NT2/D1 (cell line): ENCODE results near the gene DBX2.

Experiments used
- SUZ12 ChIP-seq: IDR thresholded peaks from 2 replicates; pipeline ENCODE4 v1.6.1; 2011; ENCODE audit not compliant: insufficient read length, insufficient read depth; ENCODE audit errors: extremely low read depth
- YY1 ChIP-seq: IDR thresholded peaks from 2 replicates; pipeline ENCODE4 v1.6.1; 2011; ENCODE audit not compliant: insufficient read length, insufficient read depth
- ZNF274 ChIP-seq: IDR thresholded peaks from 2 replicates; pipeline ENCODE4 v1.6.1; 2011; ENCODE audit warnings: mild to moderate bottlenecking, low read depth, low read length

DNA sequence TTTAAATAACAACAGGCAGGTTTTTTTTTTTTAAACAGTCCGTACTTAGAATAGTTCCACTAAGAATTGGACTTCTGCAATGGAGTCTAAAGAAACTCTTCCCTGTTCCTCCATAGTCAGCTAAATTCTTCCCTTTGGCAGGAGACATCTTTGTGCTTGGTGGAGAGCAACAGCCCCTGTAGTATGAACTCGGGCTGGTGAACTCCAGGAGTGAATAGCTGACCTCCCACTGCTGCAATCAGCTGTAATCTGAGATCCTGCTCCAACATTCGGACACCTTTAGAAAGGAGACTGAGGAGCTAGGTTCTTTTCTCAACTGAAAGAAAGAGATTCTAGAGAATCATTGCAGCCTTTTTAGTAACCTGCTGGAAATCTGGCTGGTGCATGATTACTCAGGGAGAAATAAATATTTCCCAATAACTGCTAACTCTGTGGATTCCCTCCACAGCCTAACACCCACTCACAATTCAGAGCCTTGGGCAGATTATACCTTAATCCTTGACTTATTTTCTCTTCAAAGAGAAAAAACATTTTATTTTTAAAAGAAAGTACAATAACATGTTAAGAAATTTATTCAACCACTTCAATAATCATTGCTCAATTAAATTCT lies 25.6 kb upstream of the DBX2 start:
- no peak for TF ChIP-seq YY1
- TF ChIP-seq SUZ12, result no peak
- no peak for TF ChIP-seq ZNF274
